GM18519 (cell line): ENCODE data around the gene PGK1.

Source experiments
- ATAC-seq: cut with Tn5 transposase; IDR thresholded peaks from one replicate; pipeline ENCODE4 v1.9.1; 2021; ENCODE audit warnings: mild to moderate bottlenecking, moderate library complexity; ENCODE audit not compliant: unreplicated experiment, low FRiP score

PGK1 gene

GRCh38 chrX:78165425-78165824 lies 61.4 kb downstream of the PGK1 start:
- ATAC-seq = no peak

DNA sequence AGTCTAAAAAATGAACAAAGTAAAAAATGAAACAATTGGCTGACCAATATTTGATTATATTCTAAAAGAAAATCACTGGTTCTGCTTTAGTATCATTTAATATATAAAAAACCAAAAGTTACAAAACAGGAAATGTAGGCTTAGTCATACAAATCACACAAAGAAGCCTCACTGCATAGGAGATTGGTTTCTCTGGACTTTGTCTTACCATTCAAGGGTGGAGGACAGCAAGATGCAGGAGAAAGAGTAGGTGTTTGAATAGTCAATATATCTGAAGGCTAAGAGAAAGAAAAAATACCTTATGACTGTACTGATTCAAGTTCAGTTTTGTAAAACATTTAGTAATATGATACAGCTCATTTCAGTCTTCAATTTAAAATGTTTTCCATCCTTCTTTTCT lies 64.0 kb downstream of the PGK1 start:
- ATAC-seq = no peak
